Stimulated activated naive CD8-positive, alpha-beta T cell treated with anti-CD3 and anti-CD28 coated beads, Interleukin-15, Interleukin-2, amounts not matched to agents 100 ng/mL and 50 ng/mL, for 24 hours (primary cell): ENCODE measurements around the gene TBRG1.

Experiments used
- H3K27ac Mint-ChIP-seq: one replicate; pipeline ENCODE4 v1.8.0; 2021; ENCODE audit warnings: mild to moderate bottlenecking, mixed read lengths
- H3K27me3 Mint-ChIP-seq: one replicate; pipeline ENCODE4 v1.8.0; 2021; ENCODE audit warnings: mixed read lengths
- H3K36me3 Mint-ChIP-seq: one replicate; pipeline ENCODE4 v1.8.0; 2021; ENCODE audit warnings: low read depth, mixed read lengths
- H3K4me1 Mint-ChIP-seq: one replicate; pipeline ENCODE4 v1.8.0; 2021; ENCODE audit warnings: low read depth, mixed read lengths
- H3K4me3 Mint-ChIP-seq: one replicate; pipeline ENCODE4 v1.8.0; 2021; ENCODE audit warnings: mild to moderate bottlenecking, mixed read lengths
- H3K9me3 Mint-ChIP-seq: one replicate; pipeline ENCODE4 v1.8.0; 2021; ENCODE audit warnings: mixed read lengths

The TBRG1 gene

DNA sequence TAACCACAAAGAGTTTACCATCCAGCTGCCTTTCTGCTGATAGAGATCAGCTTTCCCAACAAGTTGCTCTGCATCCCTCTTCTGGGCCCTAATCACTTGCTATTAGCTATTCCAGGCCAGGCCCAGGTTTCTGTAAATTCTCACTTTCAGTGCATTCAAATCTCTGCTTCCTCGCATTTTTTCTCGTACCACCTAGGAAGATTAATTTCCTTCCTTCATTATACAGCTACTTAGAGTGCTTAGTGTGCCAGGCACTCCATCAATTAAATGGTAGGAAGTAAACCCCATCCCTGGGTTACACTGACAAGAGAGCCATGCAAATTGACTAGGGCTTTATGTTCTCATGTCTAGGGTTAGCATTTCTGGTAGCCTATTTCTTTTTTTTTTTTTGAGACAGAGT, 41.2 kb downstream of the TBRG1 start:
- H3K4me3 Mint-ChIP-seq: no peak overlapping the region
- H3K9me3 Mint-ChIP-seq: no peaks in the 10 kb centered on the region
- H3K36me3 Mint-ChIP-seq: peaks cover 3% of the 10 kb centered on the region
- H3K27me3 Mint-ChIP-seq: no peaks in the 10 kb centered on the region
- H3K4me1 Mint-ChIP-seq: no peaks in the 10 kb centered on the region
- no peak overlapping the region for H3K27ac Mint-ChIP-seq

DNA sequence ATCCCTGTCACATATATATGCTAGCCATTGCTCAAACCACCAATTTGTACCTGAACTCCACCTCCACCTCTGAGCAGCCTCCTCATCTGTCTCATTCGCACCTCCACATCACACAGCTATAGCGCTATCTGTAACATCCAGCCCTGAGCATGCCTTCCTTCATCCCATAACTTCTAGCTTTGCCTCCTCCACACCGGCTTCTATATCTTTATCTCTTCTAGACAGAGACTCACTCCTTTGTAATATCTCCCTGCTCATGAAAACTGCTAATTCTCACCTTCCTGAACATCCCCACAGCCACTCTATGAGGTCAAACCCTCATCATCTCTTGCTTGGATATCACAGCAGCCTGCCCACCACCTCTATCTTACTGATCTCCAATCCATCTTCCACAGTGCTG, 44.9 kb downstream of the TBRG1 start:
- Mint-ChIP-seq H3K27ac (no peak overlapping the region), H3K4me1 (peaks cover 19% of the 10 kb centered on the region), H3K27me3 (no peaks in the 10 kb centered on the region), H3K36me3 (no peaks in the 10 kb centered on the region), H3K4me3 (no peak overlapping the region), H3K9me3 (no peaks in the 10 kb centered on the region)

DNA sequence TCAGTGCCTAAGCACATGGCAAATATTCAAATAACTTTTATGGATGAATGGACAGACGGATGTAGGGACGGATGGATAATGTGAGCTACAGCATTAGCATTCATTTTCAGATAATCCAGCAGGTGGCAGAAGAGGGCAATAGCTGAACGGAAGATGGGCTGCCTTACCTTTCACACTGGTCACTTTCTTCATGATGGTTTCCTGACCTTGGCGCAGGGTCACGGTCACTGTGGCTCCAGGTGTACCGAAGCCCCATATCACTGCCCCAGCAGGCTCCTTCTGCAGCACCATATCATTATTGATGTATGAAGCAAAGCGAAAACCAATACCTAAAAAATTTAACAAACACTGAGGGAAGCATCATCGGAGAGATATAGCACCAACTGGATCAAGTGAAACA, 46.5 kb downstream of the TBRG1 start:
- Mint-ChIP-seq H3K36me3 (no peaks in the 10 kb centered on the region), H3K27me3 (no peaks in the 10 kb centered on the region), H3K9me3 (no peaks in the 10 kb centered on the region), H3K4me1 (peaks cover 29% of the 10 kb centered on the region), H3K4me3 (no peak overlapping the region), H3K27ac (no peak overlapping the region)

DNA sequence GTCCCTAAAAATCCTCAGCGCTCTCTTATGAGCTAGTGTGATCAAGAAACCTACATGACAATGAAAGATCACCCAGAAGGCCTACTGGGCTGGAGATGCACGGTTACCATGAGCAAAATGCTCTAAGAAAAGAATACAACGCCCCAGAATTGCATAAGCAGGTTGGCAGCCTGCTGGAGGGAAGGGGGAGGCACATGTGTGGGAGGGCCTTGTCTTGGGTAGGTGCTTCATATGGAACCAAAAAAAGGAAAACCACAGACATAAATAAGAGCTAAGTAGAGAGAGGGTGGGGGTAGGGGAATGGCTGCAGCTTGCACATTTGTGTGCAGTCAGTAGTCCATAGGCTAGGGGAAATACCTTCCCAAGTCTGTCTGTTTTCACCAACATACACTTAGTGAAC, 48.1 kb downstream of the TBRG1 start:
- H3K27ac Mint-ChIP-seq: no peak overlapping the region
- H3K27me3 Mint-ChIP-seq: no peaks in the 10 kb centered on the region
- H3K4me3 Mint-ChIP-seq: no peak overlapping the region

DNA sequence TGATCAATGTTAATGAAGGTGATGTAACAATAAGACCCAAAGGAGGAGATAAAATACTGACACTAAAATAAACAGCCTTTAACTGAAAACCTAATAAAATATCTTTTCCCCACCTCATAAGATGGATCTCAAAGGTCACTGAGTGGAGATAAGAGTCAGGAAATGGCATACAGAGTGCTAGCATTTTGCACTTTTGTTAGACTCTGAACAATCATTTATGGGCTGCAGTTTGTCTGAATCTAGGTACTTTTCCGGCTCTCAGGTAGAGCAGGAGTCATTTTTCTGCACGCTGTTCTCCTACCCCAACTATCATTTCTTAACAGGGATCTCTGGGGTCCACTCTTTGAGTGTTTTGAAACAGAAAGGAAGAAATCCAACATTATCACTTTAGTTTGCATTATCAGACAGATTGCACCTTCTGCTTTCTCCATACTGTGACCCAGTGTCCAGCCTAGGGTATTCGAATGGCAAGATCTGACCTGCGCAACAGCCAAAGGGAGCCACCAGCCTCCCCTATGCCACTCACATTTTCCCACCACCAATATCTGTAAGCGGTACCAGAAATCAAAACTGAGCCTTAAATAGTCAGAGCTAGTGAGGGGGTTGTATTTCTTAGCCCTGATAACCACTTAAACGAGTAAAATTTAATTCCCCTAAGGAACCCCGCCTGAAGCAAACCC, 50.0 kb downstream of the TBRG1 start:
- Mint-ChIP-seq H3K27me3 (no peaks in the 10 kb centered on the region), H3K27ac (peak overlapping the region; percentile 70), H3K4me1 (peaks cover 38% of the 10 kb centered on the region), H3K36me3 (no peaks in the 10 kb centered on the region), H3K9me3 (no peaks in the 10 kb centered on the region), H3K4me3 (peak overlapping the region; percentile 87)

More for the DNA sequence above, 48.1 kb downstream of the TBRG1 start:
- Mint-ChIP-seq H3K9me3 (no peaks in the 10 kb centered on the region), H3K4me1 (peaks cover 38% of the 10 kb centered on the region), H3K36me3 (no peaks in the 10 kb centered on the region)

DNA sequence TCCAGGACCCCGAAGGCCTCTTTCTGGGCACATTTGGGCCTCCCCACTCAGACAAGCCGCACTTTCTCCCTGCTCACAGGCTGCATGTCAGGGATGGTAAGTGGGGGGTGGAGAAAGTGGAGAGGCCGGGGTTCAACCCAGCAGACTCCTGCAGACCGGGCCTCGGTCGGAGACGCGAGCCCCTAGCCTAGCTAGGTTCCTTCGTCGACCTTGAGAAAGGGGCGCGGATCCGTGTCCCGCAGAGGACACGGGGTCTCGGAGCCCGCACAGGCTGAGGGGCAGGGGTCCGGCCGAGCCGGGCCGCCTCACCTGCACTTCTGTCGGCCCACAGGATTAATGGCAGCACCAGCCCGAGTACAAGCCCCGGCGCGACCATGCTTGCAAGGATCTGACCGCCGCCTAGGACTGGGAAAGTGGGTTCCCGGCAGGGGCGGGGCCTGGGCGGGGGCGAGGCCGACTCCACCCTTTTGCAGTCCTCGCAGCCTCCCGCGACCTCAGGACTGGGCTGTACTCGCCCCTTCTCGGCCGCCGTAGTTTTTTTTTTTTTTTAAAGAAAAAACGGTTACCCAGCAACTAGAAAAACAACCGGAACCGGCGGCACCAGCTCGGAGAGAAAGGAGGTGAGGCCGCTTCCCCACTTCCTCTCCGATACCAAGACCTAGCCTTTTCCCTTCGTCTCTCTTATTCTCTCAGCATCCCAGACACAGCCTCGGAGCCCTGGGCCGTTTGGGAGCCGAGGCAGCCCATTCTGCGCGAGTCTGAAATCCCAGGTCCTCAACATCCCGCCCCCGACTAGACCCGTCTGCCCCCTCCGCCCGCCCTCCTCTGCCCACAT, 50.9 kb downstream of the TBRG1 start, which contains the start of the genes SIAE and SPA17:
Gene SIAE (minus strand): TSS at position 407 of the 835 bp plus-strand sequence. CDS start 31 bp downstream, at position 376.
Gene SPA17 (plus strand): TSS at position 572 of the 835 bp plus-strand sequence. CDS start 1,361 bp downstream, outside the sequence.
- Mint-ChIP-seq H3K27ac (peak within 1 kb of the TSS; percentile 92), H3K9me3 (no peaks in the 10 kb centered on the region), H3K4me3 (peak within 1 kb of the TSS; percentile 87), H3K27me3 (no peaks in the 10 kb centered on the region), H3K36me3 (no peaks in the 10 kb centered on the region), H3K4me1 (peaks cover 38% of the 10 kb centered on the region)

DNA sequence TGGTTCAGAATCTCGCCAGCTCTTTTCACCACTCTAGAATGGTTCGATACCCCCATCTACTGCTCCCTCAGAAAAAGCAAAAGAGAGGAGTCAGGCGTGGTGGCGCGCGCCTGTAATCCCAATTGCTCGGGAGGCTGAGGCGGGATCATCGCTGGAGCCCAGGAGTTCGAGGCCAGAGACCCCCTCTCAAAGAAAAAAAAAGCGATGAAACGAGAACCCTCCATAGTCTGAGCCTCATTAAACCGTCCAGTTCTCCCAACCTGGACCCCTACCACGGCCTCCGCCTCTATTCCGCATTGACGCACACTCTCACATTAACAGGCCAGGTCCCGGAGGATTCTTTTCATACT, 51.5 kb downstream of the TBRG1 start:
- Mint-ChIP-seq H3K27ac (peak overlapping the region; percentile 92), H3K36me3 (no peaks in the 10 kb centered on the region), H3K4me1 (peaks cover 38% of the 10 kb centered on the region), H3K9me3 (no peaks in the 10 kb centered on the region), H3K4me3 (peak overlapping the region; percentile 87), H3K27me3 (no peaks in the 10 kb centered on the region)

DNA sequence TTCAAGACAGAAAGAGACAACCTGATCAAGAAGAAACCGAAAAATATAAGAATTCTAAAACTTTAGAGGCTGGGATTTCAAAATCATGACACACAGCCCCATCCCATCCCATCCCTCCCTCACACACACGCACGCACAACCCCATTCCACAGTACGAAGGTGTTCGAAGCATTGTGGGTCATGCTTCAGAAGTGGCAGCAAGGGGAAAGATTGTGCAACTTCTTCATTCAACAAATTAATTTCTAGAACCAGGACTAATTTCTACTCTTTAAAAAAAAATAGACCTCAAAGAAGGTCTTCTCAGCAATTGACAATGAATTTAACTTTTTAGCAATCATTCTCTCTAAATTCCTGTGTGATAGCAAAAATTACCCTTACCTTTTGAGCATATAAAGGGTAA, 51.9 kb downstream of the TBRG1 start:
- no peaks in the 10 kb centered on the region for H3K27me3 Mint-ChIP-seq
- peaks cover 38% of the 10 kb centered on the region for H3K4me1 Mint-ChIP-seq
- peak overlapping the region; percentile 92 for H3K27ac Mint-ChIP-seq
- no peaks in the 10 kb centered on the region for H3K36me3 Mint-ChIP-seq
- peak overlapping the region; percentile 87 for H3K4me3 Mint-ChIP-seq
- no peaks in the 10 kb centered on the region for H3K9me3 Mint-ChIP-seq

DNA sequence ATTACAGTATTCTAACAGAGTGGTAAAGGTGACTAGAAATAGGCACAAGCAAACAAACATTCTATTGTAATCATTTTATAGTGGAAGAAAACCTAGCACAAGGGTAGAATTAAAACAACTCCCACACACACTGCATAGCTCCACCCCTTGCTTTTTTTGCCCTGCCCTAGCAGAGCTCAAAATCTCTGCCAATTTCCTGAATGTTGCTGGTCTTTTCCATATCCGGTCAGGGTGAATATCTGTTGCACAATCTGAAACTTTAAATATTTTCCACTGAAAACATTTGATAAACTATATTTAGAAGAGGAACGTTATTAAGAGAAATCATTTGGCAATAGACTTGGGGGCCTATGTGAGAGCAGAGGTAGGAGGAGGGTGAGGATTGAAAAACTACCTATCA, 53.7 kb downstream of the TBRG1 start:
- no peaks in the 10 kb centered on the region for H3K27me3 Mint-ChIP-seq
- no peak overlapping the region for H3K27ac Mint-ChIP-seq
- no peaks in the 10 kb centered on the region for H3K36me3 Mint-ChIP-seq
- H3K4me1 Mint-ChIP-seq: peaks cover 29% of the 10 kb centered on the region
- no peaks in the 10 kb centered on the region for H3K9me3 Mint-ChIP-seq
- H3K4me3 Mint-ChIP-seq: no peak overlapping the region

DNA sequence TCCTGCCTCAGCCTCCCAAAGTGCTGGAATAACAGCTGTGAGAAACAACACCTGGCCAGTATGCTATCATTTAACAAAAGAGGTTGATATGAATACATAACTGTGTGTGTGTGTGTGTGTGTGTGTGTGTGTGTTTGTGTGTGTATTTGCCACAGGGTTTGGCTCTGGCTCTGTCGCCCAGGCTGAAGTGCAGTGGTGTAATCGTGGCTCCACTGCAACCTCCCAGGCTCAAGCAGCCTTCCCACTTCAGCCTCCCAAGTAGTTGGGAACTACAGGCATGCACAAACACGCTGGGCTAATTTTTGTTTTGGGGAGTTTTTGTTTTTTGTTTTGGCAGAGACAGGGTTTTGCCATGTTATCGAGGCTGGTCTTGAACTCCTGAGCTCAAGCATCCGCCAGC, 55.8 kb downstream of the TBRG1 start:
- peaks cover 14% of the 10 kb centered on the region for H3K4me1 Mint-ChIP-seq
- H3K27ac Mint-ChIP-seq: no peak overlapping the region
- H3K36me3 Mint-ChIP-seq: no peaks in the 10 kb centered on the region
- no peaks in the 10 kb centered on the region for H3K27me3 Mint-ChIP-seq
- H3K4me3 Mint-ChIP-seq: no peak overlapping the region
- H3K9me3 Mint-ChIP-seq: peaks cover 13% of the 10 kb centered on the region

DNA sequence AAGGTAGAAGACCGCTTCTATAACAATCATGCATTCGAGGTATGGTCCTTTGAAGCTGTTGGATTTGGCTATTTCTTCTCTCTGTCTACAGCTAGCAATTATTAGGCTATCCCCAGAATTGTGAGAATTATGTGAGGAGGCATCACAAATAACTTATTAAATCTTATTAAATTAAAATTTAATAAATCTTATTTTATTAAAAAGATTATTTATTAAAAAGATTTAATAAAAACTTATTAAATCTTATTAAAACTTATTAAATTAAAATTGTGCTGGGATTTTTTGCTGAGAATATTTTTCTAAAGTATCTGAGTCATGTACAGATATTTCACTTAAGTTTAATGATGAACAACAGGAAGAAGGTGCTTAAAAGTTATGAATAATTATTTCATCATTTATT, 58.8 kb downstream of the TBRG1 start:
- Mint-ChIP-seq H3K4me3 (no peak overlapping the region), H3K27ac (no peak overlapping the region), H3K4me1 (no peaks in the 10 kb centered on the region), H3K9me3 (peaks cover 20% of the 10 kb centered on the region), H3K36me3 (peaks cover 4% of the 10 kb centered on the region), H3K27me3 (no peaks in the 10 kb centered on the region)

DNA sequence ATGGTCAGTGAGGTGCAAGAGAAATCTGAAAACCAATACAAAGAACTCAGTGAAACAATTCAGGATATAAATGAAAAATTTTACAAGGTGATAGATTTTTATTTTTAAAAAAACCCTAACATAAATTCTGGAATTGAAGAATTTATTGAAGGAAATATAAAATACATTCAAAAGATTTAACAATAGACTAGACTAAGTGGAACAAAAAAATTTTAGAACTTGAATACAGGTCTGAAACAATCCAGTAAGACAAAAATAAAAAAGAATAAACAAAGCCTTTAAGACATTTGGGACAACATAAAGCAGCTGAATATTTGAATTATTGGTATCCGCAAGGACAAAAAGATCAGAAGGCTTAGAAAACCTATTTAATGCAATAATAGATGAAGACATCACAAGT, 59.8 kb downstream of the TBRG1 start:
- Mint-ChIP-seq H3K27me3 (no peaks in the 10 kb centered on the region), H3K27ac (no peak overlapping the region), H3K36me3 (peaks cover 4% of the 10 kb centered on the region), H3K4me1 (no peaks in the 10 kb centered on the region), H3K9me3 (peaks cover 27% of the 10 kb centered on the region), H3K4me3 (no peak overlapping the region)
